Panc1 (cell line): ENCODE measurements around the gene COL26A1. TPM values are rescaled to one million over a fixed set of nuclear protein-coding genes. Genes with fewer than 3 reads are reported as not detected.

Experiments used
- ATAC-seq: fragments of 200-7000 bp; cut with Tn5 transposase; 2 replicates; pipeline ENCODE4 v1.9.1; 2020; ENCODE audit warnings: mild to moderate bottlenecking, moderate library complexity
- BruUV-seq: library from RNA; stranded (reverse); fragments of 400-500 nt; replicated peaks from 2 replicates; lab custom pipeline; 2021; lab: Mats Ljungman, UMichigan
- CTCF ChIA-PET: fragments of 300-600 bp; sonication (Branson Sonifier 250); formaldehyde crosslinking; loops from one replicate; lab custom pipeline; 2022; ENCODE audit warnings: antibody characterized with exemption; lab: Charles Lee
- POLR2A ChIA-PET: fragments of 300-600 bp; sonication (Branson Sonifier 250); formaldehyde crosslinking; loops from one replicate; lab custom pipeline; 2022; ENCODE audit warnings: antibody characterized with exemption; lab: Charles Lee
- DNase-seq: peaks from one replicate; pipeline ENCODE4 v3.0.0-alpha.2; 2010; ENCODE audit warnings: low read depth, low spot score
- H3K27ac ChIP-seq: 2 replicates; pipeline ENCODE4 v1.5.1; 2011; ENCODE audit warnings: mild to moderate bottlenecking, low read length, inconsistent platforms
- H3K27me3 ChIP-seq: fragments of 200-500 bp; sonication (Bioruptor generic); 2 replicates; pipeline ENCODE4 v1.6.0; 2014; ENCODE audit warnings: low read length, inconsistent platforms; ENCODE audit not compliant: control insufficient read depth, insufficient read depth
- H3K36me3 ChIP-seq: fragments of 200-500 bp; sonication (Bioruptor generic); 2 replicates; pipeline ENCODE4 v1.5.1; 2014; ENCODE audit warnings: inconsistent platforms, mild to moderate bottlenecking, low read length, moderate library complexity; ENCODE audit not compliant: control insufficient read depth, insufficient read depth
- H3K4me1 ChIP-seq: 2 replicates; pipeline ENCODE4 v1.5.1; 2011; ENCODE audit warnings: inconsistent platforms, mild to moderate bottlenecking, low read length, moderate library complexity; ENCODE audit not compliant: control insufficient read depth, insufficient read depth
- H3K4me3 ChIP-seq, 2 experiments: 2 replicates each; pipeline ENCODE4 v1.5.1; 2011 to 2012; ENCODE audit warnings: low read depth in 2 of 2, low read length in 2 of 2, mild to moderate bottlenecking in 2 of 2, inconsistent platforms in 1 of 2, moderate library complexity in 1 of 2
- H3K9me3 ChIP-seq: fragments of 200-500 bp; sonication (Bioruptor generic); 2 replicates; pipeline ENCODE4 v1.5.1; 2014; ENCODE audit warnings: low read depth, mild to moderate bottlenecking, inconsistent platforms, low read length, moderate library complexity; ENCODE audit not compliant: control insufficient read depth, insufficient read depth
- POLR2AphosphoS5 ChIP-seq: IDR thresholded peaks from 2 replicates; pipeline ENCODE4 v1.6.1; 2012; ENCODE audit warnings: mild to moderate bottlenecking, low read depth, low read length, moderate library complexity
- SIN3A ChIP-seq: IDR thresholded peaks from 2 replicates; pipeline ENCODE4 v1.6.1; 2012; ENCODE audit warnings: low read depth, mild to moderate bottlenecking, low read length, moderate library complexity, borderline replicate concordance; ENCODE audit not compliant: insufficient read depth
- TCF7L2 ChIP-seq: IDR thresholded peaks from 2 replicates; pipeline ENCODE4 v1.6.1; 2011; ENCODE audit warnings: mild to moderate bottlenecking, low read depth, low read length, inconsistent platforms
- in situ Hi-C: cut with HindIII; loops from 2 replicates; pipeline ENCODE4 v1.10.0; 2016; ENCODE audit warnings: low sequenced_read_pairs, low pct_unique_long_range_greater_than_20kb
- intact Hi-C: fragments of 100-400 bp; cut with micrococcal nuclease; formaldehyde crosslinking; loops from one replicate; pipeline ENCODE4 v1.10.0; 2022; ENCODE audit not compliant: unreplicated experiment
- total RNA-seq: library from RNA; stranded (reverse); gene quantifications from one replicate; pipeline ENCODE4 v1.2.1, GENCODE V29; 2021; ENCODE audit not compliant: unreplicated experiment
- TF ChIP-seq, protein P1 (sequence below): fragments of 450-650 bp; IDR thresholded peaks from 2 replicates; pipeline ENCODE4 v1.5.1; 2017; ENCODE audit warnings: mild to moderate bottlenecking
- TF ChIP-seq, protein P2 (sequence below), 2 experiments: IDR thresholded peaks; 2 replicates each; pipeline ENCODE4 v1.6.1; 2011 to 2012; ENCODE audit warnings: low read depth in 2 of 2, control low read depth in 1 of 2, low read length in 1 of 2, mild to moderate bottlenecking in 1 of 2, moderate library complexity in 1 of 2; ENCODE audit not compliant: insufficient read depth in 1 of 2

Gene COL26A1
- total RNA-seq, 1 experiment from 2014 or later: 25.8 TPM

DNA sequence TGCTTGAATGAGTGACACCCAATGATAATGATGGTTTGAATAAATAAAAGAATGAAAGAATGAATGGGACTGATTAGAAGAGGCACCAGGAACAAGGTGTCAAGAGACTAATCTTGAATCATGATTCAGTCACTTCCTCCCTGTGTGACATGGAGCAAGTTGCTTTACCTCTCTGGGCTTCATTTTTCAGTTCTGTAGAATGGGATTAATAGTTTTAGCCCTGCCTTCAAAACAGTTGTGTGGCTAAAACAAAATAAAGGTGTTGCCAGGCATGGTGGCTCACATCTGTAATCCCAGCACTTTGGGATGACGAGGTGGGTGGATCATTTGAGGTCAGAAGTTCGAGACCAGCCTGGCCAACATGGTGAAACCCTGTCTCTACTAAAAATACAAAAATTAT is 228.8 kb downstream of the COL26A1 start:
- no peaks in the 10 kb centered on the region for H3K9me3 ChIP-seq
- BruUV-seq: no TSS peak
- in situ Hi-C loops (no loop called here), intact Hi-C loops (no loop called here)
- H3K4me1 ChIP-seq: no peaks in the 10 kb centered on the region
- ChIA-PET POLR2A (no interaction called here), CTCF (interaction anchor here (0.6 to 0.7 kb wide), 2 partner anchors 11 to 1051 kb away, joined by 4 read pairs; no protein-coding TSS in a partner anchor)
- no peak for DNase-seq
- ATAC-seq: no peak
- H3K27ac ChIP-seq: no peak overlapping the region
- no peak for TF ChIP-seq POLR2AphosphoS5
- TF ChIP-seq, protein P1, sequence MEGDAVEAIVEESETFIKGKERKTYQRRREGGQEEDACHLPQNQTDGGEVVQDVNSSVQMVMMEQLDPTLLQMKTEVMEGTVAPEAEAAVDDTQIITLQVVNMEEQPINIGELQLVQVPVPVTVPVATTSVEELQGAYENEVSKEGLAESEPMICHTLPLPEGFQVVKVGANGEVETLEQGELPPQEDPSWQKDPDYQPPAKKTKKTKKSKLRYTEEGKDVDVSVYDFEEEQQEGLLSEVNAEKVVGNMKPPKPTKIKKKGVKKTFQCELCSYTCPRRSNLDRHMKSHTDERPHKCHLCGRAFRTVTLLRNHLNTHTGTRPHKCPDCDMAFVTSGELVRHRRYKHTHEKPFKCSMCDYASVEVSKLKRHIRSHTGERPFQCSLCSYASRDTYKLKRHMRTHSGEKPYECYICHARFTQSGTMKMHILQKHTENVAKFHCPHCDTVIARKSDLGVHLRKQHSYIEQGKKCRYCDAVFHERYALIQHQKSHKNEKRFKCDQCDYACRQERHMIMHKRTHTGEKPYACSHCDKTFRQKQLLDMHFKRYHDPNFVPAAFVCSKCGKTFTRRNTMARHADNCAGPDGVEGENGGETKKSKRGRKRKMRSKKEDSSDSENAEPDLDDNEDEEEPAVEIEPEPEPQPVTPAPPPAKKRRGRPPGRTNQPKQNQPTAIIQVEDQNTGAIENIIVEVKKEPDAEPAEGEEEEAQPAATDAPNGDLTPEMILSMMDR: no peak
- TF ChIP-seq, protein P2, sequence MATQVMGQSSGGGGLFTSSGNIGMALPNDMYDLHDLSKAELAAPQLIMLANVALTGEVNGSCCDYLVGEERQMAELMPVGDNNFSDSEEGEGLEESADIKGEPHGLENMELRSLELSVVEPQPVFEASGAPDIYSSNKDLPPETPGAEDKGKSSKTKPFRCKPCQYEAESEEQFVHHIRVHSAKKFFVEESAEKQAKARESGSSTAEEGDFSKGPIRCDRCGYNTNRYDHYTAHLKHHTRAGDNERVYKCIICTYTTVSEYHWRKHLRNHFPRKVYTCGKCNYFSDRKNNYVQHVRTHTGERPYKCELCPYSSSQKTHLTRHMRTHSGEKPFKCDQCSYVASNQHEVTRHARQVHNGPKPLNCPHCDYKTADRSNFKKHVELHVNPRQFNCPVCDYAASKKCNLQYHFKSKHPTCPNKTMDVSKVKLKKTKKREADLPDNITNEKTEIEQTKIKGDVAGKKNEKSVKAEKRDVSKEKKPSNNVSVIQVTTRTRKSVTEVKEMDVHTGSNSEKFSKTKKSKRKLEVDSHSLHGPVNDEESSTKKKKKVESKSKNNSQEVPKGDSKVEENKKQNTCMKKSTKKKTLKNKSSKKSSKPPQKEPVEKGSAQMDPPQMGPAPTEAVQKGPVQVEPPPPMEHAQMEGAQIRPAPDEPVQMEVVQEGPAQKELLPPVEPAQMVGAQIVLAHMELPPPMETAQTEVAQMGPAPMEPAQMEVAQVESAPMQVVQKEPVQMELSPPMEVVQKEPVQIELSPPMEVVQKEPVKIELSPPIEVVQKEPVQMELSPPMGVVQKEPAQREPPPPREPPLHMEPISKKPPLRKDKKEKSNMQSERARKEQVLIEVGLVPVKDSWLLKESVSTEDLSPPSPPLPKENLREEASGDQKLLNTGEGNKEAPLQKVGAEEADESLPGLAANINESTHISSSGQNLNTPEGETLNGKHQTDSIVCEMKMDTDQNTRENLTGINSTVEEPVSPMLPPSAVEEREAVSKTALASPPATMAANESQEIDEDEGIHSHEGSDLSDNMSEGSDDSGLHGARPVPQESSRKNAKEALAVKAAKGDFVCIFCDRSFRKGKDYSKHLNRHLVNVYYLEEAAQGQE (IDR thresholded peaks at IDR 0.05; ENCODE audit: insufficient read depth in 1 of 2, low read depth in 2 of 2, low read length in 1 of 2): no peak
- TF ChIP-seq TCF7L2: no peak
- TF ChIP-seq SIN3A: no peak
- no peaks in the 10 kb centered on the region for H3K27me3 ChIP-seq
- no peak overlapping the region for H3K4me3 ChIP-seq
- H3K36me3 ChIP-seq: no peaks in the 10 kb centered on the region

DNA sequence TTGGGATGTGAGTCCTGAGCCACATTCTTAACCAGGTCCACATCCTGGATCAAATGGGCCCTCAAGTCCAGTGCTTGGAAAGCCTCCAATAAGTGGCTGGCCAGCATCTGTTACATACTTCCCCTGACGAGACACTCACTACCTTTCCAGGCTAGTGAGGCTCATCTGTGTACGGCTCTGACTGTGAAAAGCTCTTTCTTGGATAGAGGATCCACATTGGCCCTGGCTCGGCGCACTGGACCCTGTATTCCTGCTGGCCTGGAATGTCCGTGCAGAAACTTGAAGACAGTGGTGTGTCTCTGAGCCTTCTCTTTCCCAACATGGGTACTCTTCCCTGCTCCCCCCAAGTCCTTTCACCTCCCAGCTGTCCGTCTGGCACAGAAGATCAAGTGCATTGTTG is 230.9 kb downstream of the COL26A1 start:
- Histone ChIP-seq H3K9me3 (no peaks in the 10 kb centered on the region), H3K4me3 (no peak overlapping the region), H3K4me1 (no peaks in the 10 kb centered on the region), H3K27me3 (no peaks in the 10 kb centered on the region), H3K27ac (no peak overlapping the region), H3K36me3 (no peaks in the 10 kb centered on the region)
- ChIA-PET CTCF (no interaction called here), POLR2A (no interaction called here)
- TF ChIP-seq, protein P1: no peak
- no peak for TF ChIP-seq POLR2AphosphoS5
- TF ChIP-seq TCF7L2: no peak
- TF ChIP-seq SIN3A: no peak
- TF ChIP-seq, protein P2 (IDR thresholded peaks at IDR 0.05; ENCODE audit: insufficient read depth in 1 of 2, low read depth in 2 of 2, low read length in 1 of 2): no peak
- in situ Hi-C loops (no loop called here), intact Hi-C loops (no loop called here)
- DNase-seq: no peak
- 0 out of 2 replicates have a peak, but pooled peaks have one; percentile 32 for ATAC-seq
- no TSS peak for BruUV-seq
